ENCODE results near the gene TCN2. TPM values are rescaled to one million over a fixed set of nuclear protein-coding genes. Genes with fewer than 3 reads are reported as not detected.
A peak's percentile ranks its signal among the peaks of the same experiment; 100 is the strongest.
"Not testable (repeated sequence)": the region's sequence is repeated elsewhere in the genome, so short reads cannot be mapped to it uniquely, and the experiment has no call there.

Gene TCN2
- total RNA-seq, 1 donor from 2014 or later, result 3.1 TPM

GRCh38 chr22:30575859-30576258 lies 31.1 kb upstream of the TCN2 start:
- DNase-seq (ENCODE audit: low spot score), result no peak

DNA sequence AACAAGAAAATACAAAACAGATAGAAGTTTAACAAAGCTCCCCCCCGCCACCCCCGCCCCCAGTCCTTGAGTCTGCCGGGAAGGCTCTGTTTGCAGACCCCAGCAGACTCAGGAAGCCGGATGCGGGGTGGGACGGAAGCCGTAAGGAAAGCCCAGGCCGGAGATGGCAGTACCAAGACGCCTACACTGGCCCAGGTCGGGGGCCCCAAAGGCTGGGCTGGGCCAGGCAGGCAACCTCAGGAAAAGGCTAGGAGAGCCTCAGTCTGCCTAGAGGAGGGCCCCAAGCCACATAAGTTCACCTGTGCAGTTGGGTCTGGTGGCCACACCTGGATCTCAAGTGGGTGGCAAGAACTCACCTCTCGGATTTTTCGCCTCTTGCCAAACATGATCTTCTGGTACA lies 28.5 kb upstream of the TCN2 start:
- DNase-seq (ENCODE audit: low spot score), result no peak

DNA sequence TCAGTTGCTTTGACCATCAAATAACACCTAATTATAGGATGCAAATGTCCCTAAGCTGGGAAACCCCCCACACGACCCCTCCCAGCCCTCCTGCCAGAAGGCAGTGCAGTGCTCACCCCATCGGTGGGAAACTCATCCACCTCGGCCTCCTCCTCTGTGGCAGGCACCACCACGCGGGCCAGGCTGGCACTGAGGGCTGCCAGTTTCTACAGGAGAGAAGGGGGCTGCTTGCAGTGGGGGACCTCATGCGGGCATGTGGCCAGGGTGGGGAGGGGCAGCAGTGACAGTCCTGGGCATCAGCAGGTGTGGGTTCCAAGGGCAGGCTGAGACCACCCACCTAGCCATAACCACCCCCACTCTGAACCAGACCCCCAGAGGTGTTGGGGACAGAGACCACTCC lies 26.1 kb upstream of the TCN2 start:
- no peak for DNase-seq (ENCODE audit: low spot score)

DNA sequence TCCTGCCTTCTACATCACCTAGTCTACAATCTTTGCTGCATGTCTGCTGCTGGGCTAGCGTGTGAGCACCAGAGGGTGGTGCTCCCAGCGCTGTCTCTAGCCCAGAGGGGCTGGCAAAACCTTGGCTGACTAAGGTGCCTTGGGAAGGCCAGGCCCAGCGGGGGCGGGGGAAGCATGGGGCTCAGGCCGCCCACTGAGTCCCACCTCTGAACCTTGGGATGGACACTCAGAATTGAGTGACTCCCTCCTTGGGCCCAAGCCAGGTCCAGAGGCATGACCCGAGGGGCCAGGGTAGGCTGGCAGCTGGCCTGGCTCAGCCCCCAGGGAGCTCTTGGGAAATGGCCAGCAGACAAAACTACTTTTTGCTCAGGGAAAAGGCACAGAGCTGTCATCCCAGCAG lies 24.9 kb upstream of the TCN2 start:
- no peak for DNase-seq (ENCODE audit: low spot score)

DNA sequence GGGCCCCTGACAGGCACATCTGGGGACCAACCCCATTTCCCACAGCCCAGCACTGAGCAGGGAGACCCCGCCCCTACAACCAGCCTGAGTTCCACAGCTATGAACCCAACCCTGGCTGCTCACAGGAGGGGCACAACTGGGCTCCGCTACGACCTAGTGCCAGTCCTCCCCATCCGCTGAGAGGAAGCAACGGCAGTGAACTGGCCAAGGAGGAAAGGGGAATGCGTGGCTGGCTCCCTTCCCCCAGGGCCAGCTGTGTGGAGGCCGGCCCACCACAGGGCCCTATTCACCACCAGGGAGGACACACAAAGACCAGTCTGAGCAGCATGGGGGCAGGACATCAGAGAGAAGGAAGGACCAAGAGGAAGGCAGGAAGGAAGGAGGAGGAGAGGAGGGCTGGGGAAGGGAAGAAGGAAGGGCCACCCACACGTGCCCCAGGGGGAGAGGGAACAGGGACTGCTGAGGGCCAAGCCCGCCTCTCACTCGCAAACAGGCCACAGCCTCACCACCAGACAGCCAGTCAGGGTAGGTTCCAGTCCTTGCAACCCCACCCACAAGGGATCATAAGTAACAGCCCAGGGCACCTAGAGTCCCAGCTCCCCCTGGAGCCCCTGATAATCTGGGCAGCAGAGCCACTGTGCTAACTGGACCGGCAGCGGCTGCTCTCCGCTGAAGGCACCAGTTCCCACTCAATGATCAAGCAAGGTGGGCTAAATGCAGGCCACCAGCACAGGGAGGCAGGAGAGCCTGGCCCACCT lies 24.0 kb upstream of the TCN2 start:
- DNase-seq (ENCODE audit: low spot score), result no peak

GRCh38 chr22:30584441-30584840 lies 22.5 kb upstream of the TCN2 start:
- no peak for DNase-seq (ENCODE audit: low spot score)

- DNase-seq (ENCODE audit: low spot score), result no peak
These were observed 20.6 kb upstream of the TCN2 start for GRCh38 chr22:30586414-30586813.

DNA sequence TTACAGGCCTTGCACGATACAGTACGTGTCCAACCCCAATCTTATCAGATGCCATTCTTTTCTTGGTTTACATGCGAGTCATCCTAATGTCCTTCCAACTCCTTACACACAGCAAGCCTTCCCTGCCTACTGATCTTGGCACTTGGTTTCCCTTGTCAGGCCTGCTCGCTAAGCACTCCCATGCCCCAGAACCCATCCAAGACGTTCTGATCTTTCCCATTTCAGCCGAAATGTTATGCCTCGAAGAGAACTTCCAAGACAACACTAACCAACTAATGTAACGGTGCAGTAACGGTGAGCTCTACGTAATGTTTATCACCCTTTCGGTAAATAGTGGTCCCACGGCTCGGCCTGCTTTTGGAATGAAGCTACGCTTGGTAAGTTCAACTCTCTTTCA lies 15.8 kb upstream of the TCN2 start:
- DNase-seq (ENCODE audit: low spot score), result no peak

GRCh38 chr22:30591588-30592359 lies 15.2 kb upstream of the TCN2 start, which contains the start of gene PES1:
TSS of gene PES1 (minus strand) at chr22:30591910. CDS start at chr22:30591833, 77 bp downstream.
- DNase-seq (ENCODE audit: low spot score), result peak; percentile 99

DNA sequence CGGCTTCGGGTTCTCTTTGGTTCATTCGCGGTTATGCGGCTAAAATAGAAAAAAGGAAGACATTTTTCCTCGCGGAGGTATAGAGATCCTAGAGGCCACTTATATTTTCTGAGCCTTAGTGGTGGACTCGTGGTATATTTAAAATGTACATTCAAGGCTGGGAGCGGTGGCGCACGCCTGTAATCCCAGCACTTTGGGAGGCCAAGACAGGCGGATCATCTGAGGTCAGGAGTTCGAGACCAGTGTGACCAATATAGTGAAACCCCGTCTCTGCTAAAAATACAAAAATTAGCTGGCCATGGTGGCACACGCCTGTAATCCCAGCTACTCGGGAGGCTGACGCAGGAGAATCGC lies 14.6 kb upstream of the TCN2 start:
- not testable (repeated sequence) for DNase-seq (ENCODE audit: low spot score)

DNA sequence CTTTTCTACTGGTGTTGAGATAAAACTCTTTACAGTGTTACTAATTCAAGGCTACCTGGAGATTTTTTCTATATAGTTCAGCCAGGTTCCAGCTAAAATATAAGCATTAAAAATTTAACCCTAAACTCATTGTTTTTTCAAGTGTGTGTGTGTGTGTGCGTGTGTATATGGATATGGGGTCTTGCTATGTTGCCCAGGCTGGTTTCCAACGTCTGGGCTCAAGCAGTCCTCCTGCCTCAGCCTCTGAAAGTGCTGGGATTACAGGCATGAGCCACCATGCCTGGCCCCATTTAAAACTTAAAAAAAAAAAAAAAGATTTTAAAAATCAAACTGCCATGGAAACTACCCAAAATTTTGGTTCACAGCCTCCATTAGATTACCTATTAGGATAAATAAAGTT lies 10.8 kb upstream of the TCN2 start:
- DNase-seq (ENCODE audit: low spot score), result no peak

- no peak for DNase-seq (ENCODE audit: low spot score)
These were observed 10.1 kb upstream of the TCN2 start for GRCh38 chr22:30596886-30597285.

DNA sequence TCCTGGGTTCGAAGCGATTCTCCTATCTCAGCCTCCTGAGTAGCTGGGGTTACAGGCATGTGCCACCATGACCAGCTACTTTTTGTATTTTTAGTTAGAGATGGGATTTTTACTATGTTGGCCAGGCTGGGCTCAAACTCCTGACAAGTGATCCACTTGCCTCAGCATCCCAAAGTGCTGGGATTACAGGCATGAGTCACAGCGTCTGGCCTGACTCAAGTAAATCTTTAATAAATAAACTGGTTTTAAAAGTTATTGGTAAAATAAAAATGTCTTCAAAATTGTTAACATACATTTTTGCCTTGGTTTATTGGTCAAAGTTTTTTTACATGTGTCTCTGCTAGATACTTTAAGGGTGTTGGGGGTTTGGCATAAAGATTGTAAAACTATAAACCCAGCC lies 8.0 kb upstream of the TCN2 start:
- no peak for DNase-seq (ENCODE audit: low spot score)

DNA sequence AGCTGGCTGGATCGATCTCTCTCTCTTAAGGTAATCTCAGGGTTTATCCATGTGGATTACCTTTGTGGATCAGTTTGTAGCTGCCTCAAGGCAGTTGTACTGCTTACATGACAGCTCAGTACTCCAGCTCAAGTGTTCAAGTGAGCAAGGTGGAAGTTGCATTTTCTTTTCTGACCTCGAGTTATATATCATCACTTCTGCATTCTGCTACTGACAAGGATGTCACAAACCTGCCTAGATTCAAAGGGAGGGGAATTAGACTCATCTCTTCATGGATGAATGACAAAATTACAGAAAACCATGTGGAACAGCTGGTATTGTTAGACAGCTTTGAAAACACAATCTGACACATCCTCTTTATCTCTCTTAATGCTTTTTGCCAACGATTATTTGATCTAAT lies 6.1 kb upstream of the TCN2 start:
- no peak for DNase-seq (ENCODE audit: low spot score)

DNA sequence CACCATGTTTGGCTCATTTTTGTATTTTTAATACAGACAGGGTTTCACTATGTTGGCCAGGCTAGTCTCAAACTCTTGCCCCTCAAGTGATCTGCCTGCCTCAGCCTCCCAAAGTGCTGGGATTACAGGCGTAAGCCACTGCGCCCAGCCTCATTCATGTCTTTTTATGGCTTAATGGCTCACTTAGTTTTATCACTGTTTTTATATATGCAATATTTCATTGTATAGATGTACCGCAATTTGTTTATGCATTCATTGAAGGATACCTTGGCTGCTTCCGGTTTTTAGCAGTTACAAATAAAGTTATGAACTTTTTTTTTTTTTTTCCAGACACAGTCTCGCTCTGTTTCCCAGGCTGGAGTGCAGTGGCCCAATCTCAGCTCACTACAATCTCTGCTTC lies 5.5 kb upstream of the TCN2 start:
- no peak for DNase-seq (ENCODE audit: low spot score)

DNA sequence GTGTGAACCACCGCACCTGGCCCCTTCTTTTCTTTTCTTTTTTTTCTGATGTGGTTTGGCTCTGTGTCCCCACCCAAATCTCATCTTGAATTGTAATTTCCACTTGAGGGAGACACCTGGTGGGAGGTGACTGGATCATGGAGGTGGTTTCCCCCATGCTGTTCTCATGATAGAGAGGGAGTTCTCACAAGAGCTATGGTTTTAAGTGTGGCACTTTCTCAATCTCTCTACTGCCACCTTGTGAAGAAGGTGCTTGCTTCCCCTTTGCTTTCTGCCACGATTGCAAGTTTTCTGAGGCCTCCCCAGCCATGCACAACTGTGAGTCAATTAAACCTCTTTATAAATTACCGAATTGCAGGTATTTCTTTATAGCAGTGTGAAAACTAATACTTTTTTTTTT lies 4.9 kb upstream of the TCN2 start:
- DNase-seq (ENCODE audit: low spot score), result no peak

DNA sequence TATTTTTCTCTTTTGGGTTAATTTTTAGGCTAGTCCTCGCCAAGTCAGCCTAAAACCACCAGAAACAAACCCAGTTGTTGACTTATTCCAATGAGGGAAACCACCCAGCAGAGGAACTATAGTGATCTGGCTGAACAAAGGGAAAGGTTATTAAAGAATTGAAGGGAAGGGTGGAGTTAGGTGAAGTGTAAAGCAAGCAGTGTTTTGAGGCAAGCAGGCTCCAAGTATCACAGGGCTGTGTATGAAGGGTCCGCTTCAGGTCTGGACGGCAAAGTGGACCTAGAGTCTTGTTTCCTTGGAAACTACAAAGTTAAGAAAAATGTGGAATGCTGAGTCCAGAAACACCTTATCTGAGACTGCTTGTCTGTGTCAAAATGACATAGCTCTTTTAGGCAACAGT lies 3.2 kb upstream of the TCN2 start:
- no peak for DNase-seq (ENCODE audit: low spot score)

DNA sequence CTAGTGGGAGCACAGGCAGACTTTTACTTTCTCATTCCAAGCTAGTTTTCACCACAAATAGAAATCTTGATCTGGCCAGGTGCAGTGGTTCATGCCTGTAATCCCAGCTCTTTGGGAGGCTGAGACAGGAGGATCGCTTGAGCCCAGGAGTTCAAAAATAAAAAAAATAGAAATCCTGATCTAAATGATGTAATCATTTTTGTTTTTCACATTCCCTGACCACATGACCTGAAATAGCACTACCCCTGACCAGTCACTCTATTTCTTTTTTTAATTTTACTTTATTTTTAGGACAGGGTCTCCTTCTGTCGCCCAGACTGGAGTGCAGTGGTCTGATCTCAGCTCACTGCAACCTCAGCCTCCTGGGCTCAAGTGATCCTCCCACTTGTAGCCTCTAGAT lies 2.3 kb upstream of the TCN2 start:
- no peak for DNase-seq (ENCODE audit: low spot score)

DNA sequence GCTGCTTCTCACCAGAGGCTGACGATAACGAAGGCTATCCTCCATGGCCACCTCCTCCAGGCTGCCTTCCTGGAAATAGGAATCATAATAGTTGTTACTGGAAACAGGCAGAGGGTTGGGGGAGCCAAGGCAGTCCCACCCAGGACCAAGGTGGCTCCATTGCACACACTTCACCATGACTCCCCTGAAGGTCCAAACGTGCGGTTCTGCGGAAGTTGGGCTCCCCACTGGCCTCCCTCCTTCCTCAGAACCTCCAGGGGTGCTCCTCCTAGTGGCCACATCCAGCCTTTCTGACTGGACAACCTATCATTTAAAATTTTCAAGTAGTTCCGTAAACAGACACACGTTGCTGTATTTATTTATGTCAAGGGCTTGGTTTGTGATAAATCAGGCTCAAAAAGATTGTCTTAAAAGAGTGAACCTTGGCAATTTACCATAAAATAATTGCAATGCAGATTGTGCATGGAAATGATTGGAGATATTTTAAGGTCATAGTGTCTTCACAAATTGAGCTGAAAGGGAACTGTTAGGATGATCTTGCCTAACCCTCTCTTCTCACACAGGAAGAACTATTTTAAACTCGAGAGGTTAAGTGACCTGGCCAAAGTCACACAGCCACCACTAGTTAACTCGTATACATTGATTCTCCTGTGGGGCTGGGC lies 1.4 kb upstream of the TCN2 start:
- DNase-seq (ENCODE audit: low spot score), result peak; percentile 41

DNA sequence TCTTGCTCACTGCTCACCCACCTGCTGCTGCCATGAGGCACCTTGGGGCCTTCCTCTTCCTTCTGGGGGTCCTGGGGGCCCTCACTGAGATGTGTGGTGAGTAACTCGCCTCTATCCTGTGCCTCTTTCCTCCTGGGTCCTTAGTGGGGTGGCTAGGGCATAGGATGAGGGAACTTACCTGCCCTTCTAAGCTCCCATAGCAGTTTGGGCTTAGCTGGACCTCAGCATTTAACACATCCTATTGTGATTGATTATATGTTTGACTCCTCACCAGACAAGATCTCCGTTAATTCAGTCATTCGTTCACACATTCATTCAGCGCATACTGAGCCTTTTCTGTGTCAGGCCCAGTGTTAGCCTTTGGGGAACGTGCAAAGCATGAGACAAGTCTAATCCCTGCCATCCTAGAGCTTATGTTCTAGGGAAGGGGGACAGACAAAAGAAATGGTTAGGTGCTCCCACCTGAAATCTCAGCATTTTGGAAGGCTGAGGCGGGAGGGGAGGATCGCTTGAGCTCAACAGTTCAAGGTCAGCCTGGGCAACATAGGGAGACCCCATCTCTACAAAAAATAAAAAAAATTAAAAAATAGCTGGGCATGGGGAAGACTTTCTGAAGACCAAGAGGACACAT lies 441 bp downstream of the TCN2 start:
- DNase-seq (ENCODE audit: low spot score), result no peak

DNA sequence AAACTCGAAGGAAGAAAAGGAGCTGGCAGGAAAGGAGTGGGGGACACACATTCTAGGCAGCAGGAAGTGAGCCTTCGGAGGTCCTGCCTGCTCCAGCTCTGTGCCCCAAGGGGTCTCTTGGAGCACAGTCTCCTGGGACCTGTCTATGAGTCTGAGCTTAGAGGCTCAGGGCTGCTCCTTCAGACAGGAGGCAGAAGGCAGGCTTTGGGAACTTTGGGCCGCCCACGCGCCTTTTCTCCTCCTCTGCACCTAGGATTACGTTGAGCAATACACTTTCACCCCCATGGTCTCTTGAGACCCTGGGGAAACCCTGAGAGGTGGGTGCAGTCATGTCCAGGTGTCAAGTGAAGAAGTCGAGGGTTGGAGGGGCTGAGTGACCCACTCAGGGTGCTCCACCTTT lies 965 bp downstream of the TCN2 start:
- no peak for DNase-seq (ENCODE audit: low spot score)
